HG03460 (cell line): ENCODE data around the gene ENTPD1.
"Not testable (repeated sequence)": the region's sequence is repeated elsewhere in the genome, so short reads cannot be mapped to it uniquely, and the experiment has no call there.

Experiments used
- ATAC-seq: cut with Tn5 transposase; IDR thresholded peaks from one replicate; pipeline ENCODE4 v1.9.1; 2021; ENCODE audit not compliant: unreplicated experiment

Gene ENTPD1

DNA sequence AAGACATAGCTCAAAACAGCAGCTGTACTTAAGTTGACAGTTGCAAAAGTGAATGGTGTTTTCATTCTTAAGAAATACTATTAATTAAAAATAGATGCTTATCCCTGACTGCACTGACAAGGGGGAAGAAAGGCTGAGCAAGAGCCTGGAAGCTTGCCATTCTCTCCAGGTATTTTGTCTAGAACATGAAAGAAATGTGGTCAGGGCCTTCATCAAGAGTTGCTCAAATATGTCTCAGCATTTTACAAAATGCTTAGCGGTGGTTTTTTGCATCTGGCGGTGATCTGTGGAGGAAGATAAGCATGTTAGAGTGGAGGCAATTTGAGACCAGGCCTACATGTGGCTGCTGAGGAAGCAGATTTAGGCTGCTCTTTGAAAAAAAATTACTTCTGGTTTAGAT, 105.4 kb downstream of the ENTPD1 start:
- ATAC-seq: no peak

DNA sequence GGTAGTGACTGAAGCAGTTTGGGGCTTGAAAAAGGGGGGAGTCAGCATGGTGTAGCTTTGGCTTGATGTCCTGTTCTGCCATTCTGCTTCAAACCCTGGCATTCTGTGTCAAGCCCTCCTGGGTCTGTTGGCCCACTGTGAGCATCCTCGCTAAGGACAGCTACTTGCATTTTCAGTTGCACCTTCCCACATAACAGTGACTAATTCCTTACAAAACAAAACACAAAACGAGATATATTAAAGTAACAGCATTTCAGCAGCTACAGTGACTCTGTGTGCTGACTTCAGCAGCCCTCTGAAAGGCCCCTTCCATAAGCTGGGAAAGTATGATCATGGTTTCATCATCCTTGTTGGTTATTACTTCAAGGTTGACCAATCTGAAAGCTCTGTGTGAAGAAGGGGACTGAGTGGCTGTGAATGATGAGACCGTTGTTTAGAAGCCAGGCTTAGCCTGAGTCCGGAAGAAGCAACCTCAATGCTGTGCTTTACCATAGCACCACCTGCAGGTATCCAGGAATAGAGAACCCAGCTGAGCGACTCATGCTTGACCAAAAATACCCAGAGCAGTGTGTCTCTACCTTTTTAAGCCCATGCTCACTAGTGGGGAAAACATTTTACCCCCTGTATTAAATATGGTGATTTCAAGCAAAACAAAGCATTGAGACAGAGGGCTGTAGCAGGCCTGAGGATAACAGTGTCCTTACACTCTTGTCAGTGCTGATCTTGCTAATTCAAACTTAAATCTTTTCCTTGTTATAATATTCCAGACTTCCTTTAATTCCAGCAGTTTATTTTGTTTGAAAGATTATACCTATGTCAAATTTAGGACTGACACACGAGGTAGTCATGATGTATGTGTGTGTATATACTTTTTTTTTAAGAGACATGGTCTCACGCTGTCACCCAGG, 109.2 kb downstream of the ENTPD1 start:
- peak; percentile 90 for ATAC-seq

DNA sequence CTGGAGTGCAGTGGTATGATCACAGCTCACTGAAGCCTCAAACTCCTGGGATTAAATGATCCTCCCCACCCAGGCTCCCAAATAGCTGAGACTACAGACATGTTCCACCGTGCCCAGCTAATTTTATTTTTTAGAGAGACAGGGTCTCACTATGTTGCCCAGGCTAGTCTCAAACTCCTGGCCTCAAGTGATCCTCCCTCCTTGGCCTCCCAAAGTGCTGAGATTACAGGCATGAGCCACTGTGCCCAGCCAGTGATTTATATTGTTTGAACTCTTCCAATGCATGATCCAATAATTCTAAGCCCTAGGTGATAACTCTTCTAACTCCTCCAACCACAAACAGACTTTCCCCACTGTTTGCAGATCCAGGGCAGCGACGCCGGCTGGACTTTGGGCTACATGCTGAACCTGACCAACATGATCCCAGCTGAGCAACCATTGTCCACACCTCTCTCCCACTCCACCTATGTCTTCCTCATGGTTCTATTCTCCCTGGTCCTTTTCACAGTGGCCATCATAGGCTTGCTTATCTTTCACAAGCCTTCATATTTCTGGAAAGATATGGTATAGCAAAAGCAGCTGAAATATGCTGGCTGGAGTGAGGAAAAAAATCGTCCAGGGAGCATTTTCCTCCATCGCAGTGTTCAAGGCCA, 110.0 kb downstream of the ENTPD1 start:
- no peak for ATAC-seq

DNA sequence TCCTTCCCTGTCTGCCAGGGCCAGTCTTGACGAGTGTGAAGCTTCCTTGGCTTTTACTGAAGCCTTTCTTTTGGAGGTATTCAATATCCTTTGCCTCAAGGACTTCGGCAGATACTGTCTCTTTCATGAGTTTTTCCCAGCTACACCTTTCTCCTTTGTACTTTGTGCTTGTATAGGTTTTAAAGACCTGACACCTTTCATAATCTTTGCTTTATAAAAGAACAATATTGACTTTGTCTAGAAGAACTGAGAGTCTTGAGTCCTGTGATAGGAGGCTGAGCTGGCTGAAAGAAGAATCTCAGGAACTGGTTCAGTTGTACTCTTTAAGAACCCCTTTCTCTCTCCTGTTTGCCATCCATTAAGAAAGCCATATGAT, 110.5 kb downstream of the ENTPD1 start:
- no peak for ATAC-seq

DNA sequence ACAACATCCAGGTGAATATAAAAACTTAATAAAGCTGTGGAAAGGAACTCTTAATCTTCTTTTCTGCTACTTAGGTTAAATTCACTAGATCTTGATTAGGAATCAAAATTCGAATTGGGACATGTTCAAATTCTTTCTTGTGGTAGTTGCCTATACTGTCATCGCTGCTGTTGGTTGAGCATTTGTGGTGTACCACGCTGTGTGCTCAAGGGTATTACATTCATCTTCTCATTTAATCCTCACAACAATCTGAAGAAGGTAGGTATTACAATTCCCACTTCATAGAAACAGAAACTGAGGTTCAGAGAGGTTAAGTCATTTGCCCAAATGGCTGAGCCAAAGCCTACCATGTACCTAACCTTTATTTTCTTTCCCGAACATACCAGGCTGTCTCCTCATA, 111.9 kb downstream of the ENTPD1 start:
- ATAC-seq: no peak

DNA sequence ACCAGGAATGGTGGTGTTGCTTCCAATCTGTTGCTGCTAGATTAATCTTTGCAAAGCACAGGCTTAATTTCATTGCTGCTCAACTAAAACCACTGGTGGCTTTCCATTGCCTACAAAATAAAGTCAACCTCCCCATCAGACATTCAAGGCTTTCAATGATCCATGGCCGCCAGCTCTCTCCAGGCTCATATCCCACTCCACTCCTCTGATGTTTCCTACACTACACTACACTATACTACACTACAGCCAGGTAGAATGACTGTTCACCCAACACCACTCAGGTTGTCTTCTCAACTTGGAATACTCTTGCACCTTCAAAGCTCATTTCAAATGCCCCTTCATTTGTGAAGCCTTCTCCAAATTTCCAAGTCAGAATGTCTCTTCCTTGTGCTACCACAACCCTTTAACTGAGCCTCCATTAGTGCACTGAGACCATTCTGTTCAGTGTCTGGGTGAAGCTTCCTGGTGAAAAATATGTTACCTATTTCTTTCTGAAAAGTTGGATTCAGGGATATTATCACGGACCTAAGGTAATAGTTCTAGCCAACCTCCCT, 116.3 kb downstream of the ENTPD1 start:
- ATAC-seq: no peak

DNA sequence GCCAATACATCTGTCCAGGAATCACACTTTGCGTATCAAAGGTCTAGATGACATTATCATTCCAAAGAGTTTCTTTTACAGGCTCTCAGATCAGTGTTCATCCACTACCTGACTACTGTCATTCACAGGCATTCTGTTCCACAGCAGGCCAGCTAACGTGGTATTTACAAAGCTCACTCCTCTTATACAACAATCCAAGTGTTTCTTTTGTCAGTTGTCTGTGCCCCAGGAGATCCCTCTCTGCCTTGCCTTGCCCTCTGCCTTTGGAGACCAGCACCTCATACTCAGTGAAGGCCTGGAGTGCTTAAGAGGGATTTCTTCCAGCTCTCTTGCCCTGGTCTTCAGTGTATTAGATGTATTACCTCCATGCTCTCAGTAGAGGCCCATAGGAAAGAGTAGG, 117.2 kb downstream of the ENTPD1 start:
- ATAC-seq: no peak

DNA sequence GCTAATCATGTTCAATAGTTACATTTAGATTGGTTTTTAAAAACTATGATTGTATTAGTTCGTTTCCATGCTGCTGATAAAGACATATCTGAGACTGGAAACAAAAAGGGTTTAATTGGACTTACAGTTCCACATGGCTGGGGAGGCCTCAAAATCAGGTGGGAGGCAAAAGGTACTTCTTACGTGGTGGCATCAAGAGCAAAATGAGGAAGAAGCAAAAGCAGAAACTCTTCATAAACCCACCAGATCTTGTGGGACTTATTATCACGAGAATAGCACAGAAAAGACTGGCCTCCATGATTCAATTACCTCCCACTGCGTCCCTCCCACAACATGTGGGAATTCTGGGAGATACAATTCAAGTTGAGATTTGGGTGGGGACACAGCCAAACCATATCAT, 117.7 kb downstream of the ENTPD1 start:
- ATAC-seq: no peak

DNA sequence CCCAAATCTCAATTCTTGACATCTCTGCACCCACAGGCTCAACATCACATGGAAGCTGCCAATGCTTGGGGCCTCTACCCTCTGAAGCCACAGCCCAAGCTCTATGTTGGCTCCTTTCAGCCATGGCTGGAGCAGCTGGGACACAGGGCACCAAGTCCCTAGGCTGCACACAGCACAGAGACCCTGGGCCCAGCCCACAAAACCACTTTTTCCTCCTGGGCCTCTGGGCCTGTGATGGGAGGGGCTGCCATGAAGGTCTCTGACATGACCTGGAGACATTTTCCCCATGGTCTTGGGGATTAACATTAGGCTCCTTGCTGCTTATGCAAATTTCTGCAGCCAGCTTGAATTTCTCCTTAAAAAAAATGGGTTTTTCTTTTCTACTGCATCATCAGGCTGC, 118.8 kb downstream of the ENTPD1 start:
- not testable (repeated sequence) for ATAC-seq

DNA sequence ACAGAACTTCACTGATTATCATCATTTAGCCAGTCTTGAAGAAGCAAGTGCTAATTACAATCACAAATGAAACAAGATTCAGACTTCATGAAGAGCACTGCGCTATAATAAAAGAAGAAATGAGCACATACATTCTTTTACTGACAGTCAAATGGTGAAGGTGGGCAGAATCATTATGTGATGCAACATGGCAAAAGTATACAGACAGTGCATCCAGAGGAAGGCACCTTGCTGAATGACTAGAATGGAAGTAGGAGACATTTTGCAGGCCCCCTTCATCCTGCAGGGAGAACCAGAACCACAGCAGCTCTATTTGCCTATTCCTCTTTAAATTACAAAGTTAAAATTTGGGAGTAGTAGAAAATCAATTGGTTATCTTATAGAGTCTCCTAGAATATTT, 120.8 kb downstream of the ENTPD1 start:
- no peak for ATAC-seq

DNA sequence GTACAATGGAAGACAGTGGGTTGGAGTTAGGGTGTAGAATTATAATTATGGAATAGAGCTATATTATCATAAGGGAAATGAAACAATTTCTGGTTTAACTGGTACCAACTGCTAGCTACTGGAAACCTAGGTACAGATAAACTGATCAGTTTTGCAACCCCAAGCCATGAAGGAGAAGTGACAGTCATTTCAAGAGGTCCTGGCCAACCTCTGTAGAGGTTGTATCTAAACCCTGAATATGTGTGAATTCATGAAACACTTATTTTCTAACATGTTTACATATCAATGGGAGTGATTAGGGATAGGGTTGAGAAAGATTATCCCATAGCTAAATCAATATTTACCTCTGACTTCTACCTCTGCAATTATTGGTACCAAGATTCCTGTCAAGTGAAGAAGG, 121.9 kb downstream of the ENTPD1 start:
- ATAC-seq: no peak

DNA sequence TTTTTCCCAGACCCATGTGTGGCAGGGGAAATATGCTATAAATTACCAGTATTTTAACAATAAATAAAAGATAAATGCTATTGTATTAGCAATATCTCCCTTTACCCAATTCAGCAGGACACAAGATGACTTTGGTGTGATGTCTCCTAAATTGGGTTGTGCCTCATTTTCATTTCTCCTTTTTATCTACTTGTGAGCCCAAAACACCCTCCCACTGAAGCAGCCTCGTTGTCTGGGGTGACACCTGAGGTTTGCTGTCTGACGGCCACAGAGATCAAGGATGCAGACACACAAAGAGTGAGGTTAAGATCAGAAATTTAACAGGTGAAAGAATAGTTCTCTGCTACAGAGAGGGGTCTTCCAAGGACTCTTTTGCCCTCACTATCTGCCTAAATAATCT, 124.7 kb downstream of the ENTPD1 start:
- no peak for ATAC-seq

DNA sequence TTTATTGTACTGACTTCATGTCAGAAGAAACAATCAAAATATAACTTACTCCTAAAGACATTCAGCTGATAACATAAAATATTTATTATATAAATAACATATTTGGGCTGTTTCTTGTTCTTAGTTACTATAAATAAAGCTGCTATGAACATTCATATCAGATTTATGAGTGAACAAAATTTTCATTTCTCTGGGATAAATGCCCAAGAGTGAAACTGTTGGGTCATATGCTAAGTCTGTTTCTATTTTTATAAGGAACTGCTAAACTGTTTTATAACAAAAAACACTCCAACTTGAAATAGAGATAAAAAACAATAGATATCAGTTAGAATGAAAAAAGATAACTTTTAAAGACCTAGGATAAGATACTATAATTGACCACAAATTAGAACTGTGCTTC, 125.4 kb downstream of the ENTPD1 start:
- no peak for ATAC-seq

DNA sequence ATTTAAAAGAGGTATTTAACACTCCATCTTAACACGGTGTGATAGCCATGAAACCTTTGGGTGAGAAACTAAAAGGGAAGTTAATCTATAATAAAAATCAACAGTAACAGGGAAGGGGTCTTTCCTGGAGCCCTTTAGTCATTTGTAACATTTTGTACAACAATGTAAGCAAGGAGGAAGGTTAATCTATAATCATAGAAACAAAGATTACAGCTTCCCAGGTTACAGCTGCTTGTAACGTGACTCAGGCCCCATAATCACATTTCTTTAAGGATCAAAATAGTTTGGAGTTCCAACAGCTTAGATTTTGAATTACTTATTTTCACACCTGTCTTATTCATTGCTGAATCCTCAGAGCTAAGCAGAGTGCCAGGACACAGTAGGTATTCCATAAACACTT, 133.9 kb downstream of the ENTPD1 start:
- no peak for ATAC-seq

DNA sequence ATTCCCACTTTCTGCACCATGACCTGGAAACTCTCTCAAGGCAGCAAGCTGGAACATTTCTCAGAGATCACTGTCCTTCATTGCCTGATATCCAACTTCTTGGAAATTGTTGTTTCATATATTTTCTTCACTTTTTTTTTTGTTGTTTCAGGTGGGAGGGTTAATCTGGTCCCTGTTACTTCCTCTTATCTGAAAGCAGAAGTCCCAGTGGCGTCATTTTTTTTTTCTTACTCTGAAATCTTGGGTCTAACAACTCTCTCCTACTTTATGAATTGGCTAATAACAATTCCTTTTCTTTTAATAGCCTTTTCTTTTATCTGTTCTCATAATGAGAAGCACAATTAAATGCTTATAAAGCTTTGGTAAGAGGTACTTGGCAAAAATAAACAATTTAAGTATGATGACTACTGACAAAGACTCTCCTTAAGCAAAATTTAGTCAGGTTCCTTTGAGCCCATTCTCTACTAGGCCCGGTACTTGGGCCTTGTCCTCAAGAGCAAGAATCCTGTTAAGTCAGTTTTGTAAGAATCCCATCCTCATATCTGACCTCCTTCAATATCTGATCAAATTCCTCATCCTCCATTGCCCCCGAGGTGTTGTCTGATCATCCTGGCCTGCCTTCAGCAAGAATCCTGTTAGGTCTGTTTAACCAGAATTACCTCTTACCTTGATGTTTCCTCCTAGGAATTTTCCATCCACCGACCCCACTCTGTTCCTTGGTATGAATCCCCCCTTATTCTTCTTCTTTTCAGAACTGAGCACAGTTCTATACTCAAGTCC, 140.3 kb downstream of the ENTPD1 start:
- ATAC-seq: no peak

DNA sequence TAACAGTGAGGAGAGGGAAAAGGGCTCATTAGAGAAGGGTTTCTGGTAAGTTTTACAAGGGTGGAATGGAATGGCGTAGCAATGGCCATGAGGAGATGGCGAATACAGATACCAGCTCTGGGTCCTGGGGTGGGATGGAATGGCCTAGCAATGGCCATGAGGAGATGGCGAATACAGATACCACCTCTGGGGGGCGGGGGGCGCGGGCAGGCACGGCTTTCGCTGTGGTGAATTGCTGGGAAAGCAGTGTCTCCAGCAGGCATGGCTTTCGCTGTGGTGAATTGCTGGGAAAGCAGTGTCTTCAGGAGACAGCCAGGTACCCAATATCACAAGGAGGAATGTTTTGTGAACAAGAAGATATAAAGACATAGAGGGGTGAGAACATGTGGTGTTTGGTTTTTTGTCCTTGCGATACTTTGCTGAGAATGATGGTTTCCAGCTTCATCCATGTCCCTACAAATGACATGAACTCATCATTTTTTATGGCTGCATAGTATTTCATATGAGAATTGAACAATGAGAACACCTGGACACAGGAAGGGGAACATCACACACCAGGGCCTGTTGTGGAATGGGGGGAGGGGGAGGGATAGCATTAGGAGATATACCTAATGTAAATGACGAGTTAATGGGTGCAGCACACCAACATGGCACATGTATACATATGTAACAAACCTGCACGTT, 150.1 kb downstream of the ENTPD1 start:
- not testable (repeated sequence) for ATAC-seq

DNA sequence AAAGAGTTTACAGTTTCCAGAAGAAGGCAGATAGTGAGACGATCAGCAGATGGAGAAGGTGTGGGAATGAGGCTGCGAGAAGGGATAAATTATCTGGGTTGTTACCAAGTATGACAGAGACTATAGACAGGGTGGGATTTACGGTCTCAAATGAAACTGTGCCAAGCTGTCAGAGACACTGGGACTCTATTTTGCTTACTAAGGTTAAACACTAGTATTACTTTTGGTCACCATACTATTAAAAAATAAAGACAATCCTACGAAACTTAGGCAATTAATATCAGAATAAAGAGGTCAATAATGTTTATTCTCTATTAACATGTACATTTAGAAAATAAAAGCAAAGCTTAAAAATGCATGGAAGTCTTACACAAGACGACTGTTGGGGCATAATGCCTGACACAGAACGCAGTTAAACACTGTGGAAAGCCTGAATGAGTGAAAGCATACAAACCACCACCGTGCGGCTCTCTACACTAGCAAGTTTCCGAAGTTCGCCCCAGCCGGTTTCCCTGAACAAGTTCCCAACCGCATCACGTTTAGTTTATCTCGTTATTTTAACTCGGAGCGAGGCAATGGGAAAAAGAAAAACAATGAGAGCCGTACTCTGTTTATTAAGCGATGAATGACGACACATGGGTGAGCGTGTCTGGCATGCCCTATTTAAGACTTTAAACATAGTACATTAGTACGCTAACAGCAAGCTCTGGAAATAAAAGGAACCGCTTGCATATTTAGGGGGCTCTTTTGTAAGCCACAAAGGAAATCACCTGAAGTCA, 150.9 kb downstream of the ENTPD1 start:
- peak; percentile 34 for ATAC-seq

DNA sequence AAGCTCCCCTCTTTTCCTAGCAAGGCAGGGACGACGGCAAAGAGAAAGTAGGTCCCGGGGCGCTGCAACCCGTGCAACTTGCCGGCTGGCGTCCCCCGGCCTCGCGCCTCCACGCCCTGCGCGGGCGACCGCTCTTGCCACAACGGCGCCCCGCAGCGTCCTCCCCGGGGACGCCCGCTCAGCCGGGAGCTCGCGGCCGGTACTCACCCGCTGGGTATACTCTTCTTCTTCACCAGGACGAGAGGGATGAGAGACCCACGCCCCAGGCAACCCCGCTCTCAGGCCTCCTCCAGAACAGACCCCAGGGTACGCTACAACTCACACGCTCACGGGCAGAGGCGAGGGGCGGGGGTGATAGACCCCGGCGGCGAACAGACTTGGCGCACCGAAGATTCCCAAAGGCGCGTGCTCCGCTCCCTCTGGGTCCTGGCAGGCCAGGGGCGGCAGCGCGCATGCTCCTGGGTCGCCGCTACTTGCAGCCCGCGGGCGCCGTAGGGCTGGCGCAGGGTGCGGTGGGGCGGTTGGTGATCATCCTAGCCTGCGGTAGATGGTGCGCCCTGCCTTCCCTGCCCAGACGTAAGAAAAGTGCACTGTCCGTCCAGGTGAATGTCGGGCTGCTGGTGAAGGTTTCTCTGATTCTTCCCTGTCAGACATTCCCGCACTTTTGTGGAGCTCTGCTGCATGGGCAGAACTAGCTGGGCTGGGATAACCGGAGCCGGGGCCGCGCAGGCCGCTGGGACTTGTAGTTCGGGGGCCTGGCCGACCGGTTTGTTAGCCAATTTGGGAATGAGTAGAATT, 151.7 kb downstream of the ENTPD1 start, which contains the start of gene CC2D2B:
Gene CC2D2B (plus strand): TSS at position 520 of the 798 bp plus-strand sequence. CDS start 3,349 bp downstream, outside the sequence.
- ATAC-seq: peak; percentile 86

DNA sequence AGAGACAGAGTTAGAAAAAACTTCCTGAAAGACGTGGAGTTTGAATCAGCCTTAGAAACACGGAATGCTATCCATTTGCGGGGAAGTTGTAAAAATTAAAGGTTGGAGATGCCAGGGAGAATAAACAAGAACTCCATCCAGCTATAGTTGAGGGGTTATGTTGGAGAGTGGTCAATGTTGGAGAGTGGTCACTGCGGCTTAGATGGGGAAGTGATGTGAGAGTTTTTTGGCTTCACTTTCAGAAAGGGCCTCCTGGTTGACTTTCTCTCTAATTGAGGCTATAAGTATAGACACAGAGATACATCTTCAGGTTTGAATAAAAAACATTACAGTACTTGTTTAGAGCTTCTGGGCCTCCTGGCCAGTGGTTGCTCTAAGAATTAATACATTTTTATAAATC, 152.5 kb downstream of the ENTPD1 start:
- no peak for ATAC-seq
